B cell (primary cell): ENCODE data around the gene NR4A2. TPM values are rescaled to one million over a fixed set of nuclear protein-coding genes. Genes with fewer than 3 reads are reported as not detected.

Experiments used
- ATAC-seq: fragments of 200-7000 bp; cut with Tn5 transposase; one replicate; pipeline ENCODE4 v1.10.0; 2021; ENCODE audit warnings: low read depth, mild to moderate bottlenecking, moderate number of reproducible peaks, moderate library complexity
- CTCF ChIA-PET: fragments of 350-600 bp; sonication (Branson Sonifier 250); formaldehyde crosslinking; loops from one replicate; lab custom pipeline; 2021; ENCODE audit warnings: antibody characterized with exemption, inconsistent platforms; lab: Charles Lee
- POLR2A ChIA-PET: fragments of 350-600 bp; sonication (Branson Sonifier 250); formaldehyde crosslinking; loops from one replicate; lab custom pipeline; 2021; ENCODE audit warnings: antibody characterized with exemption; lab: Charles Lee
- DNase-seq: peaks from one replicate; pipeline ENCODE4 v3.0.0; 2013
- H2AFZ ChIP-seq: 2 replicates; pipeline ENCODE4 v1.6.1; 2012; ENCODE audit warnings: mild to moderate bottlenecking, low read depth, low read length; ENCODE audit not compliant: insufficient read depth, poor library complexity, severe bottlenecking
- H3K27ac ChIP-seq, 2 donors: 1 replicate in 1 of 2; 2 replicates in 1 of 2; pipeline ENCODE4 v1.5.1; 2012 to 2013; ENCODE audit warnings: low read length in 2 of 2, mild to moderate bottlenecking in 2 of 2, moderate library complexity in 1 of 2
- H3K27me3 ChIP-seq, 4 experiments: fragments of 200-600 bp in 1 of 4; sonication (generic) in 1 of 4; replicated peaks in 1 of 4; 1 replicate in 2 of 4; 2 replicates in 2 of 4; pipeline versions ENCODE4 v1.6.1 to v1.7.0; 2013 to 2016; ENCODE audit warnings: low read length in 3 of 4, mild to moderate bottlenecking in 2 of 4, mixed read lengths in 1 of 4, moderate library complexity in 1 of 4; ENCODE audit not compliant: insufficient read depth in 4 of 4, control insufficient read depth in 3 of 4; ENCODE audit errors: control extremely low read depth in 1 of 4
- H3K36me3 ChIP-seq, 2 experiments: replicated peaks in 1 of 2; 1 replicate in 1 of 2; 2 replicates in 1 of 2; pipeline versions ENCODE4 v1.6.1 to v1.7.1; 2013; ENCODE audit warnings: low read length in 1 of 2; ENCODE audit not compliant: insufficient read depth in 2 of 2, control insufficient read depth in 1 of 2; ENCODE audit errors: control extremely low read depth in 1 of 2, extremely low read depth in 1 of 2
- H3K4me1 ChIP-seq, 2 donors: fragments of 200-600 bp in 1 of 2; sonication (generic) in 1 of 2; 1 replicate in 1 of 2; 2 replicates in 1 of 2; pipeline versions ENCODE4 v1.5.1 to v1.6.1; 2013 to 2017; ENCODE audit warnings: low read length in 2 of 2; ENCODE audit not compliant: control insufficient read depth in 2 of 2, insufficient read depth in 2 of 2
- H3K4me2 ChIP-seq: replicated peaks from 2 replicates; pipeline ENCODE3; 2012; ENCODE audit warnings: mild to moderate bottlenecking, low read depth, low read length; ENCODE audit not compliant: poor library complexity, severe bottlenecking
- H3K4me3 ChIP-seq, 5 experiments: fragments of 200-600 bp in 1 of 5; sonication (generic) in 1 of 5; 1 replicate in 3 of 5; 2 replicates in 2 of 5; pipeline versions ENCODE4 v1.5.1 to v1.7.0; 2011 to 2016; ENCODE audit warnings: low read length in 4 of 5, mild to moderate bottlenecking in 4 of 5, low read depth in 2 of 5, control low read depth in 1 of 5, moderate library complexity in 1 of 5; ENCODE audit not compliant: insufficient read depth in 1 of 5; ENCODE audit errors: control extremely low read depth in 1 of 5, extremely low read depth in 1 of 5
- H3K79me2 ChIP-seq: fragments of 200-600 bp; sonication (generic); one replicate; pipeline ENCODE4 v1.6.0; 2016; ENCODE audit warnings: low read length; ENCODE audit not compliant: control insufficient read depth, insufficient read depth
- H3K9ac ChIP-seq: fragments of 200-600 bp; sonication (generic); 2 replicates; pipeline ENCODE4 v1.6.1; 2017; ENCODE audit warnings: mild to moderate bottlenecking, low read length, moderate library complexity
- H3K9me3 ChIP-seq, 3 donors: one replicate each; pipeline versions ENCODE4 v1.6.1 to v1.7.1; 2013; ENCODE audit warnings: low read length in 2 of 3; ENCODE audit not compliant: control insufficient read depth in 2 of 3, insufficient read depth in 1 of 3; ENCODE audit errors: control extremely low read depth in 1 of 3
- H4K20me1 ChIP-seq: 2 replicates; pipeline ENCODE4 v1.6.0; 2012; ENCODE audit warnings: mild to moderate bottlenecking, low read length; ENCODE audit not compliant: insufficient read depth, control insufficient read depth, poor library complexity, severe bottlenecking
- H3K27ac Mint-ChIP-seq: one replicate; pipeline ENCODE4 v1.8.0; 2021; ENCODE audit warnings: mixed read lengths
- H3K27me3 Mint-ChIP-seq: one replicate; pipeline ENCODE4 v1.8.0; 2021; ENCODE audit warnings: mixed read lengths
- H3K4me1 Mint-ChIP-seq: one replicate; pipeline ENCODE4 v1.8.0; 2021; ENCODE audit warnings: mixed read lengths
- H3K4me3 Mint-ChIP-seq: one replicate; pipeline ENCODE4 v1.8.0; 2021; ENCODE audit warnings: mixed read lengths
- H3K9me3 Mint-ChIP-seq: one replicate; pipeline ENCODE4 v1.8.0; 2022; ENCODE audit warnings: mixed read lengths; ENCODE audit not compliant: insufficient read depth
- EZH2 ChIP-seq: IDR thresholded peaks from 2 replicates; pipeline ENCODE4 v1.6.1; 2012; ENCODE audit warnings: borderline replicate concordance, low read depth, mild to moderate bottlenecking, moderate library complexity, low read length; ENCODE audit not compliant: insufficient read depth, poor library complexity, severe bottlenecking
- WGBS: methylation state at CpG from one replicate; pipeline ENCODE4 v1.1.5; 2013; ENCODE audit warnings: missing lambda C conversion rate; ENCODE audit not compliant: insufficient coverage; 5-methylcytosine and 5-hydroxymethylcytosine counted together
- intact Hi-C: fragments of 100-400 bp; cut with micrococcal nuclease; formaldehyde crosslinking; loops from one replicate; pipeline ENCODE4 v1.10.0; 2022
- polyA plus RNA-seq: library from polyadenylated mRNA; depleted of rRNA; stranded (reverse); fragments of >200 nt; gene quantifications from 2 replicates; pipeline ENCODE4 v1.2.3, GENCODE V29; 2012
- total RNA-seq, 2 donors: library from RNA; stranded (reverse); fragments of 120-200 nt in 1 of 2; gene quantifications; 1 replicate in 1 of 2; 2 replicates in 1 of 2; pipeline versions ENCODE4 v1.2.3 to v1.2.4, GENCODE V29; 2013 to 2022
- TF ChIP-seq, protein P1 (sequence below): fragments of 200-600 bp; IDR thresholded peaks from one replicate; pipeline ENCODE4 v1.8.0; 2022; ENCODE audit warnings: antibody characterized with exemption, mild to moderate bottlenecking

NR4A2 gene
- total and polyA plus RNA-seq, 2 donors (not counting 1 experiment from before 2014, with no cell fraction given), result 30.6 to 177 TPM

DNA sequence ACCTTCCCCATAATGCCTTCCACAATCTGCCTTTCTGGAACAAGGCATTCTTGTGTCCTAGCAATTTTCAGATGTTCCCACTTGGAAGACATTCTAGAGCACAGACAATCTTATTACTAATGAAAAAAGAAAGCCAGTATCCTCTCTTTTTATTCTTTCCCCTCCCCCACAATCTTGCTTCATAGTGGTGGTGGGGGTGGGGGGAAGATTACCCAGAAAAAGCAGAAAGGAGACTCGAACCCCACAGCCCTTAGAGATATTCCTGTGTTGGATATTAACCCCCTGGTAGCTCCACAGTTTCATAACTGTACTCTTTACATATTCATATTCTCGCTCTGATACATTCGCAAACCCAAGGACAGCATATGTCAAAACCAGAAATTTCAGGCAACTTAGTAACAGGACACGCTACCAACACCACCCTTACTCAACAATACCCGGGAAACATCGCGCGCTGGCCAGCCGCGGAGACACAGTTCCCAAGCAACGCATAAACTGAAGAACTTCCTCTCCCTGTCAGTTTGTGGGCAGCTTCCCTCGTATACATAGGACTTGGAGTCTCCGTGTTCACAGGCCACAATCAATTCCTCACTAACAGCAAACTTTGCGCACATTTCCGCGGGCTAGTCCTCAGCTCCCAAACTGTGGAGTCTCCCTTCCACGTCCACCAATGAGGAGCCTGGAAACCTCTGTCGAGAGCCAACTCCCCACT lies 793 bp downstream of the NR4A2 start:
- H3K4me1 Mint-ChIP-seq, result peaks cover 58% of the 10 kb centered on the region

More for the DNA sequence above, 793 bp downstream of the NR4A2 start:
- Histone ChIP-seq H3K27ac (peak overlapping the region; percentile 98 to 99), H3K9ac (peak overlapping the region; percentile 93), H3K27me3 (peaks cover 2 to 55% (median 45%) of the 10 kb centered on the region in 4 experiments), H3K79me2 (peaks cover 4% of the 10 kb centered on the region), H3K4me2 (peak overlapping the region; percentile 99), H3K9me3 (peaks cover 0 to 25% (median 5%) of the 10 kb centered on the region in 3 donors), H3K36me3 (no peaks in the 10 kb centered on the region), H2AFZ (no peak overlapping the region), H3K4me1 (peaks cover 50 to 53% of the 10 kb centered on the region in 2 donors), H3K4me3 (peak overlapping the region; percentile 87 to 99 (median 93)), H4K20me1 (peaks cover 30% of the 10 kb centered on the region)
- ATAC-seq (no peak), DNase-seq (no peak)
- ChIA-PET CTCF (interaction anchor here (0.5 to 4.9 kb wide), 5 partner anchors 9 to 258 kb away, joined by 3 to 29 read pairs (median 10); no protein-coding TSS in a partner anchor), POLR2A (interaction anchor here (2.3 kb wide), 1 partner anchor 11 kb away, joined by 15 read pairs; no protein-coding TSS in a partner anchor)
- H3K27ac Mint-ChIP-seq, result peak overlapping the region; percentile 99
- peak overlapping the region; percentile 95 for H3K4me3 Mint-ChIP-seq
- H3K9me3 Mint-ChIP-seq, result peaks cover 3% of the 10 kb centered on the region
- H3K27me3 Mint-ChIP-seq, result peaks cover 40% of the 10 kb centered on the region
- TF ChIP-seq, protein P1, sequence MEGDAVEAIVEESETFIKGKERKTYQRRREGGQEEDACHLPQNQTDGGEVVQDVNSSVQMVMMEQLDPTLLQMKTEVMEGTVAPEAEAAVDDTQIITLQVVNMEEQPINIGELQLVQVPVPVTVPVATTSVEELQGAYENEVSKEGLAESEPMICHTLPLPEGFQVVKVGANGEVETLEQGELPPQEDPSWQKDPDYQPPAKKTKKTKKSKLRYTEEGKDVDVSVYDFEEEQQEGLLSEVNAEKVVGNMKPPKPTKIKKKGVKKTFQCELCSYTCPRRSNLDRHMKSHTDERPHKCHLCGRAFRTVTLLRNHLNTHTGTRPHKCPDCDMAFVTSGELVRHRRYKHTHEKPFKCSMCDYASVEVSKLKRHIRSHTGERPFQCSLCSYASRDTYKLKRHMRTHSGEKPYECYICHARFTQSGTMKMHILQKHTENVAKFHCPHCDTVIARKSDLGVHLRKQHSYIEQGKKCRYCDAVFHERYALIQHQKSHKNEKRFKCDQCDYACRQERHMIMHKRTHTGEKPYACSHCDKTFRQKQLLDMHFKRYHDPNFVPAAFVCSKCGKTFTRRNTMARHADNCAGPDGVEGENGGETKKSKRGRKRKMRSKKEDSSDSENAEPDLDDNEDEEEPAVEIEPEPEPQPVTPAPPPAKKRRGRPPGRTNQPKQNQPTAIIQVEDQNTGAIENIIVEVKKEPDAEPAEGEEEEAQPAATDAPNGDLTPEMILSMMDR, result no peak
- TF ChIP-seq EZH2, result no peak
- intact Hi-C loops, result loop anchor here (1.0 to 5.0 kb wide), 3 partner anchors 10 to 1136 kb away; no protein-coding TSS in a partner anchor
- WGBS, result 0% methylated on average over 17 of the region's 18 CpGs
